IPS-NIHi7 (cell line): ENCODE results near the gene SYNDIG1L.

Experiments
- DNase-seq: peaks from one replicate; pipeline ENCODE4 v3.0.0; 2012; ENCODE audit warnings: mixed read lengths; ENCODE audit errors: extremely low spot score

SYNDIG1L gene

GRCh38 chr14:74358176-74358829 lies 67.7 kb downstream of the SYNDIG1L start:
- no peak for DNase-seq

- no peak for DNase-seq
Measured at GRCh38 chr14:74357585-74357984, 68.4 kb downstream of the SYNDIG1L start.

GRCh38 chr14:74356892-74357575 lies 69.0 kb downstream of the SYNDIG1L start:
- no peak for DNase-seq
